ENCODE measurements around the gene CFC1B.
"Not testable (repeated sequence)": the region's sequence is repeated elsewhere in the genome, so short reads cannot be mapped to it uniquely, and the experiment has no call there.

GRCh38 chr2:130511747-130512451 is 9.1 kb upstream of the CFC1B start:
- TF ChIP-seq EZH2 (optimal IDR thresholded peaks at IDR 0.05; ENCODE audit: low read depth, low read length); CTCF (IDR thresholded peaks at IDR 0.05; ENCODE audit: low read length); EZH2phosphoT487 (IDR thresholded peaks at IDR 0.05; ENCODE audit: low read length): not testable (repeated sequence)
